ENCODE data around the gene KCNIP3.

DNA sequence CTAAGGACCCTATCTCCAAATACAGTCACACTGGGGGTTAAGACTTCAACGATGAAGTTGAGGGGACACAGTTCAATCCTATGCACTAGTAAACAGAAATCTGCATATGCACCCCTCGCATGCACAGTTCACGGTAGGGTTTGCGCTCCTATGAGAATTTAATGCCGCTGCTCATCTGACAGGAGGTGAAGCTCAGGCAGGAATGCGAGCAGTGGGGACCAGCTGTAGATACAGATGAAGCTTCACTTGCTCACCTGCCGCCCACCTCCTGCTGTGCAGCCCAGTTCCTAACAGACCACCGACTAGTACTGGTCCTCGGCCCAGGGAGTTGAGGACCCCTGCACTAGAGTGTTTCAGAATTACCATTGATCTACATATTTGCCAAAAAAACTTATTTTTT lies 65.3 kb downstream of the KCNIP3 start:
- TF ChIP-seq, protein P1, sequence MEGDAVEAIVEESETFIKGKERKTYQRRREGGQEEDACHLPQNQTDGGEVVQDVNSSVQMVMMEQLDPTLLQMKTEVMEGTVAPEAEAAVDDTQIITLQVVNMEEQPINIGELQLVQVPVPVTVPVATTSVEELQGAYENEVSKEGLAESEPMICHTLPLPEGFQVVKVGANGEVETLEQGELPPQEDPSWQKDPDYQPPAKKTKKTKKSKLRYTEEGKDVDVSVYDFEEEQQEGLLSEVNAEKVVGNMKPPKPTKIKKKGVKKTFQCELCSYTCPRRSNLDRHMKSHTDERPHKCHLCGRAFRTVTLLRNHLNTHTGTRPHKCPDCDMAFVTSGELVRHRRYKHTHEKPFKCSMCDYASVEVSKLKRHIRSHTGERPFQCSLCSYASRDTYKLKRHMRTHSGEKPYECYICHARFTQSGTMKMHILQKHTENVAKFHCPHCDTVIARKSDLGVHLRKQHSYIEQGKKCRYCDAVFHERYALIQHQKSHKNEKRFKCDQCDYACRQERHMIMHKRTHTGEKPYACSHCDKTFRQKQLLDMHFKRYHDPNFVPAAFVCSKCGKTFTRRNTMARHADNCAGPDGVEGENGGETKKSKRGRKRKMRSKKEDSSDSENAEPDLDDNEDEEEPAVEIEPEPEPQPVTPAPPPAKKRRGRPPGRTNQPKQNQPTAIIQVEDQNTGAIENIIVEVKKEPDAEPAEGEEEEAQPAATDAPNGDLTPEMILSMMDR (IDR thresholded peaks at IDR 0.05; ENCODE audit: low read depth, low read length), result no peak
- no peak for TF ChIP-seq EZH2phosphoT487 (IDR thresholded peaks at IDR 0.05; ENCODE audit: low read depth)
